Erythroblast (primary cell): ENCODE data around the gene TF.

Source experiments
- GATA1 ChIP-seq: IDR thresholded peaks from 2 replicates; pipeline ENCODE4 v1.6.1; 2011; ENCODE audit warnings: low read depth, mild to moderate bottlenecking, control low read depth, low read length, moderate library complexity
- POLR2A ChIP-seq: IDR thresholded peaks from 2 replicates; pipeline ENCODE4 v1.6.1; 2011; ENCODE audit warnings: mild to moderate bottlenecking, low read length

DNA sequence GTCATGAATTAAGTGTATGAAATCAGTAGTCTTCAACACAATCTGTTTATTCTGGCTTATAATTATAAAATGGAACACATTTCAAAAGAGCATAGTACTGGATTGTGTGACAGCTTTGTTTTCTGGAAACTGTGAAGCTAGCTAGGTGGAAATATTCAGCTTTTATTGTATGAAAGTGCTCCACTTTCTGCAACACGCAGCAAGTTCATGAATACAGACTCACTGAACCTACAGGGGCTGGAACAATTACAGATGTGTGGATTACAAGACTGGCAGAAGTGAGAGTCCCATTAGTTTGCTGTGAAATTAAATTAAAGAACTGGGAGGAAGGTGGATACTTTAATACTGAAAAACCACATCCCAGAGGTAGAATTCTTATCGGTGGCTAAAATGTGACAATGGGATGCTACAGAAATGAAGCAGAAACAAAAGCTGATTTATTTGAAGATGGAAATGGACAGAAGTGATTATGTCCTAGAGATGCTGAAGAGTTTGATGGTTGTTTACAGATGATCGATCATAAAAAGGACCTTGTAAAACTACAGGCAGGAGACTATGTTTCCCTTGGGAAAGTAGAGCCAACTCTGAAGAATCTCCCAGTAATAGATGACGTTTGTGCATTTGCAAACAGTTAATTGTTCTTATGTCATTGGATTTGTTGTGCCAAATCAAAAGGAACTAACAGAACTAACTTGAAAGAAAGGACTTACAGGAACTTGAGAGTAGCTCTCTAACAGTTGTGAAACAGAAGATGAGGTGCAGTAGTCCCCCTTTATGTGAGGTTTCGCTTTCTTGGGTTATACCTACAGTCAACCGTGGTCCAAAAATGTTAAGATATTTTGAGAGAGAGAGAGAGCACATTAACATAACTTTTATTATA, 15.7 kb downstream of the TF start:
- TF ChIP-seq POLR2A (no peak), GATA1 (no peak)
